Measurements from ENCODE around the gene NUCB1.
"Not testable (repeated sequence)": the region's sequence is repeated elsewhere in the genome, so short reads cannot be mapped to it uniquely, and the experiment has no call there.

The NUCB1 gene

DNA sequence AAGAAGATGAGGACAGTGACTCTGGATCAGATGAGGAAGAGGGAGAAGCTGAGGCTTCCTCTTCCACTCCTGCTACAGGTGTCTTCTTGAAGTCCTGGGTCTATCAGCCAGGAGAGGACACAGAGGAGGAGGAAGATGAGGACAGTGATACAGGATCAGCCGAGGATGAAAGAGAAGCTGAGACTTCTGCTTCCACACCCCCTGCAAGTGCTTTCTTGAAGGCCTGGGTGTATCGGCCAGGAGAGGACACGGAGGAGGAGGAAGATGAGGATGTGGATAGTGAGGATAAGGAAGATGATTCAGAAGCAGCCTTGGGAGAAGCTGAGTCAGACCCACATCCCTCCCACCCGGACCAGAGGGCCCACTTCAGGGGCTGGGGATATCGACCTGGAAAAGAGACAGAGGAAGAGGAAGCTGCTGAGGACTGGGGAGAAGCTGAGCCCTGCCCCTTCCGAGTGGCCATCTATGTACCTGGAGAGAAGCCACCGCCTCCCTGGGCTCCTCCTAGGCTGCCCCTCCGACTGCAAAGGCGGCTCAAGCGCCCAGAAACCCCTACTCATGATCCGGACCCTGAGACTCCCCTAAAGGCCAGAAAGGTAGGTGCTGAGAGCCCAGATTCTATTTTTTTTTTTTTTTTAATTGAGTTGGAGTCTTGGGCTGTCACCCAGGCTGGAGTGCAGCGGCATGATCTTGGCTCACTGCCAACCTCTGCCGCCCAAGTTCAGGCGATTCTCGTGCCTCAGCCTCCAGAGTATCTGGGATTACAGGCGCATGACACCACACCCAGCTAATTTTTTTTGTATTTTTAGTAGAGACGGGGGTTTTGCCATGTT is 25.6 kb upstream of the NUCB1 start:
- no peak for FAIRE-seq

DNA sequence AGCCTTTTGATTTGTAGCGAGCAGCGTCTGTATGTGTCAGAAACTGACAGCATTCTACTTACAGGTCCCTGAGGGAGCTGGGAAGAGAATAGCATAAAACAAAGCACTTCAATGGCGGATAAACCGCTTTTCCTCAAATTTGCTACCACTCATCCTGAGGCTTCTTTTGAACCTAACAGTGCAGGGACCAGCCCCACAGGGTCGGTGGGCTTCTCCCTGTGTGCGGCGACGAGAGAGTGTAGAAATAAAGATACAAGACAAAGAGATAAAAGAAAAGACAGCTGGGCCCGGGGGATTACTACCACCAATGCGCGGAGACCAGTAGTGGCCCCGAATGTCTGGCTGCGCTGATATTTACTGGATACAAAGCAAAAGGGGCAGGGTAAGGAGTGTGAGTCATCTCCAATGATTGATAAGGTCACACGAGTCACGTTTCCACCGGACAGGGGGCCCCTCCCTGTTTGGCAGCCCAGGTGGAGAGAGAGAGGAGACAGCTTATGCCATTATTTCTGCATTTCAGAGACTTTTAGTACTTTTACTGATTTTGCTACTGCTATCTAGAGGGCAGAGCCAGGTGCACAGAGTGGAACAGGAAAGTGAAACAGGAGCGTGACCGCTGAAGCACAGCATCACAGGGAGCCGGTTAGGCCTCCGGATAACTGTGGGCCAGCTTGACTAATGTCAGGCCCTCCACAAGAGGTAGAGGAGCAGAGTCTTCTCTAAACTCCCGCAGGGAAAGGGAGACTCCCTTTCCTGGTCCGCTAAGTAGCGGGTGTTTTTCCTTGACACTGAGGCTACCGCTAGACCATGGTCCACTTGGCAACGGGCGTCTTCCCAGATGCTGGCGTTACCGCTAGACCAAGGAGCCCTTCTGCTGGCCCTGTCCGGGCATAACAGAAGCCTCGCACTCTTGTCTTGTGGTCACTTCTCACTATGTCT is 23.8 kb upstream of the NUCB1 start:
- not testable (repeated sequence) for FAIRE-seq

- FAIRE-seq, result no peak
These were observed 22.3 kb upstream of the NUCB1 start for GRCh38 chr19:48877855-48878195.

DNA sequence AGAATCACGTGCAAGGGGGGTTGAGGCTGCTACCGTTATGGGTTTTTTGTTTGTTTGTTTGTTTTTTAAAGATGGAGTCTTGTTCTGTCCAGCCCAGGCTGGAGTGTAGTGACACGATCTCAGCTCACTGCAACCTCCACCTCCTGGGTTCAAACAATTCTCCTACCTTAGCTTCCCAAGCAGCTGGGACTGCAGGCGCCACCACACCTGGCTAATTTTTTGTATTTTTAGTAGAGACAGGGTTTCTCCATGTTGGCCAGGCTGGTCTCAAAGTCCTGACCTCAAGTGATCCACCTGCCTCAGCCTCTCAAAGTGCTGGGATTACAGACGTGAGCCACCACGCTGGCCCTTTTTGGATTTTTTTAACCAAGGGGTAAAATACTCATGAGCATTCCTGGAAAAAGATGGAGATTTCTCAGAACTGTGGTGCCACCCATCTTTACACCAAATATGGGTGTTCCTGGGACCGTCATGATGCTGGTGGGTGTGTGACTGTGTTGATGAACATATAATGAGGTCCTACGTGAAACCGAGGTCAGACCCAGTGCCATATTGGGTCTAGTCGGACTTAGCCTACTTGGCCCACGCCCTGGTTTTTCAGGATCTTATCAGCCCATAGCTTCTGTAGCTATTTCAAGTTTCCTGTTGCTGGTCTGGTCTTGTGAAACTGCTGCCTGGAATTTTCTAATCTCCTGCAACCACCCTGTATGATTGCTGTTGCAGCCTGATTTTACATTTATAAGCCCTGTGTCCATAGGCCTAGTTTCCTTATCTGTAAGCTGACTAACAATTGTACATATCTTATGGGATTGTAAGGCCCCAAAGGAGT is 21.7 kb upstream of the NUCB1 start:
- FAIRE-seq, result no peak

GRCh38 chr19:48879025-48879637 is 21.0 kb upstream of the NUCB1 start:
- FAIRE-seq, result no peak

GRCh38 chr19:48879696-48880095 is 20.4 kb upstream of the NUCB1 start:
- not testable (repeated sequence) for FAIRE-seq

GRCh38 chr19:48881741-48882657 is 18.1 kb upstream of the NUCB1 start:
- no peak for FAIRE-seq

DNA sequence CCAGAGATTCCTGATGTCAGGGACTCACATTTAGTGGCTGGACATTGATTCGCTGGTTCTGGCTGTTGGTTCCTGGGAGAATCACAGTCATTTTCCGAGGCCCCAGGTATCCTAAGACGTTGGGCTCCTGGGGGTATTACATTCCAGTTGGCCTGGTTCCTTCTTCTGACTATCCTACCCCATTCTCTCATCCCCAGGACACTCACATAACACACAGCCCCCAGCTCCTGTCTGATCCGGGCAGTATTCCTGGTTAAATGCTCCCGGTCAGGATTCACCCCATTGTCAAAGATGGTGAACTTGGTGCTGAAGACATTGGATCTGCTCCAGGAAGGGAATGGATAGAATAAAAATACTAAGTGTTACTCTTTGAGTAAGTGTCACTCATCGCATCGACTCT is 16.4 kb upstream of the NUCB1 start:
- no peak for FAIRE-seq

DNA sequence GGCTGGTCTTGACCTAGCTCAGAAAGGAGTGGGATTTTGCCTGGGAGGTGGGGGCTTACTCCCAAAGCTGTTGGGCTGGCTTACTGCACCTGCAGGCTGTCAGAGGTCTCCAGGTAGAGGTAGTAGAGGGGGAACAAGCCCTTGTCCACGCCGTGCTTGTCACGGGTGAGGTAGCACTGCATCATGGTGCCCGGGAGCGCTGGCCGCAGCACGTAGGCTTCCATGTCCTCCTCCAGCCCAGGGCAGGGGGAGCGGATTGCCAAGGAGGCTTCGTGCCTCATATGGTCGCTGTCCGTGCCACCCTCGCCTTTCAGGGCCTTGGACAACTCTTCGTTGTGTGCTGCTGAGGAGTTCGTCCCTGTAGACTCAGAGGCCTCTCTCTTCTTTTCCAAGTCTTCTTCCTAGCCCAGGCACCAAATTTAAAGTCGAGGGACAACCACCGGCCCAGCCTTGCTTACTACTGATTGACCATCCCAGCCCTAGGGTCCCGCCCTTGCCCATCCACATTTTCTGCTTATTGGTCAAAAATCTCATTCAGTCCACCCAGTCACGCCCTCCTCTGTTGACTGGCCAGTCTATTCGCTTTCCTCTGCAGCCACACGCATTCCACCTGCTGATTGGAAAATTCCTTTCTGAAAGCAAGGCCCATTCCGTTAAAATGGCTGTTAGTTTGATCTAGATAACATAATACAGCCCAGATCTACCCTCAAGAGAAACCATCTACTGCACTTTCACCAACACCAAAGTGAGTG is 12.1 kb upstream of the NUCB1 start:
- FAIRE-seq, result no peak

DNA sequence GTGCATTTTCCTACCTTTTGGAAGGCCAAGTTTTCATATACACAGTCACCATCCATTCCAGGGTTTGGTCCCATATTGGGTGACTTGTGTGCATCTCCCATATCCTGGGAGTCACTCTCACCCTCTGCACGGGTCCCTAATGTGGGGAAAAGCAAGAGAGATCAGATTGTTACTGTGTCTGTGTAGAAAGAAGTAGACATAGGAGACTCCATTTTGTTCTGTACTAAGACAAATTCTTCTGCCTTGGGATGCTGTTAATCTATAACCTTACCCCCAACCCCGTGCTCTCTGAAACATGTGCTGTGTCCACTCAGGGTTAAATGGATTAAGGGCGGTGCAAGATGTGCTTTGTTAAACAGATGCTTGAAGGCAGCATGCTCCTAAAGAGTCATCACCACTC is 10.6 kb upstream of the NUCB1 start:
- not testable (repeated sequence) for FAIRE-seq

DNA sequence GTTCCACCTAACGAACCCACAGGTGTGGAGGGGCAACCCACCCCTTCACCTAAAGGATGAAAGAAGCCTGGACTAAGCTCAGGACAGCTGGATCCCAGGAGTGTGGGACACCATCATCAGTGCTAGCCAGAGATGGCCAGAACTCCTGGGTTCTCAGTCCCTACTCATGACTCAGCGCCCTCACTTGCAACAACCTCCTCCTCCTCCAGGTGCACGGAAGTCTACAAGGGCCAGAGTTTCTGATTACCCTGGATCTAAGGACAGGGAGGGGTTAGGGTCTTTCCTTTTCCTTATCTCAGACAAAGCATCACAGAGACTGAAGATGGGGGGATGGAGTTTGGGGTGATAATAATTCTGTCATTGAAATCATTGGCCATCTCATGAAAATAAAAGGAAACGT is 9.6 kb upstream of the NUCB1 start:
- no peak for FAIRE-seq

DNA sequence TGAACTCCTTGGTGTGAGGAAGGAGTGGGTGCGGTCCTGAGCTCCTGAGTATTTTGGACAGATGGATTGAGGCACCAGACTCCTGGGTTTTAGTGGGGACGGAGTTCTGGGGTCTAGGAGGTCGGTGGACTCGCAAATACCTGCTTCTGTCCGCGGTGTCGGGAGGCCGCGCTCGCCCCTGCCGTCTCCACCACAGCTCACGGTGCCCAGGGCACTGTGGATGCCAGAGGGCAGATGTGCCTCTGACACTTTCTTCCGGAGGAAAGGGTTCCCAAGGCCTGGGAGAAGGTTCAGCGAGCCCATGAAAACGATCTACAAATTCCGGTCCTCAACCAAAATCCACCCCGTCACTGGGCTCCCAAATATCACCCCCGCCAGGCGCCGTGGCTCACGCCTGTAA is 4.9 kb upstream of the NUCB1 start:
- FAIRE-seq, result no peak

DNA sequence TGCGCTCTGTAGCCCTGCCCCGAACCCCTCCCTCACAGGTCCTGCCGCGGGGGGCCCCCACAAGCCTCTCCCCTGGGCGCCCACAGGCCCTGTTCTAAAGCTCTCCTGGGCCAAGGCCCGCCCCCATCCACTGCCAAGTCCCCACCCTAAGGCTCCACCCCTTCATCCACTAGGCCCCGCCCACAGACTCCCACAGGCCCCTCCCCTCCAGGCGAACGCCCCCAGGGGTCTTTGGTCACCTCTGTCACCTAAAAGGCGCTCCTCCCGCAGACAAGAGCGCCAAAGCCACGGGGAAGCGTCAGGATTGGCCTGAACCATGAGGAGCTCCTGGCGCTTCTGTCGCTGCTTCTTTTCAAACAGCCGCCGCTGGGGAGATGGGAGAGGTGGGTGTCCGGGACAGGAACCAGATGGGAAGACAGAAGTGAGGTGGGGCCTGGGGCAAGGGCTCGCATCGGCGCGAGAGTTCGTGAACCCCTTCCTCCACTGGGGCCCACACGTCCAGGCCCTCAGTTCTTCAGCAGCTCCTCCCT is 3.9 kb upstream of the NUCB1 start:
- FAIRE-seq, result no peak

DNA sequence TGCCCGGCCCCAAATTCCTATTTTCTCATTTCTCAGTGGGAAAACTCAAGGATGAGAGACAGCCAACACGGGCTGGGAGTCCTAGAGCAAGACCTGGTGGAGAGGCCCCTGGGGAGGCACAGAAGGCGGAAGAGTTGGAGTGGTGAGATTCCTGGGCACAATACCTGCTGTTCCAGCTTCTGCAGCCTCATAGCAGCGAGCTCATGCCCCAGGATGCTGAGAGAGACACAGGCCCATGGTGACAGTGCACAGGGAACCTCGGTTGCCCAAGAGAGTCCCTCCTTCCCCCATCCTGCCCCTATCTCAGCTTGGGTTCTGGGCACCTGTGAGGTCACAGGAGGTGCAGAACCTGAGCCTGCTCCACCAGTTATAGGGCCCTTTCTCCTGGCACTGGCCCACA is 2.9 kb upstream of the NUCB1 start:
- no peak for FAIRE-seq

GRCh38 chr19:48899386-48899749 is 744 bp upstream of the NUCB1 start:
- not testable (repeated sequence) for FAIRE-seq

DNA sequence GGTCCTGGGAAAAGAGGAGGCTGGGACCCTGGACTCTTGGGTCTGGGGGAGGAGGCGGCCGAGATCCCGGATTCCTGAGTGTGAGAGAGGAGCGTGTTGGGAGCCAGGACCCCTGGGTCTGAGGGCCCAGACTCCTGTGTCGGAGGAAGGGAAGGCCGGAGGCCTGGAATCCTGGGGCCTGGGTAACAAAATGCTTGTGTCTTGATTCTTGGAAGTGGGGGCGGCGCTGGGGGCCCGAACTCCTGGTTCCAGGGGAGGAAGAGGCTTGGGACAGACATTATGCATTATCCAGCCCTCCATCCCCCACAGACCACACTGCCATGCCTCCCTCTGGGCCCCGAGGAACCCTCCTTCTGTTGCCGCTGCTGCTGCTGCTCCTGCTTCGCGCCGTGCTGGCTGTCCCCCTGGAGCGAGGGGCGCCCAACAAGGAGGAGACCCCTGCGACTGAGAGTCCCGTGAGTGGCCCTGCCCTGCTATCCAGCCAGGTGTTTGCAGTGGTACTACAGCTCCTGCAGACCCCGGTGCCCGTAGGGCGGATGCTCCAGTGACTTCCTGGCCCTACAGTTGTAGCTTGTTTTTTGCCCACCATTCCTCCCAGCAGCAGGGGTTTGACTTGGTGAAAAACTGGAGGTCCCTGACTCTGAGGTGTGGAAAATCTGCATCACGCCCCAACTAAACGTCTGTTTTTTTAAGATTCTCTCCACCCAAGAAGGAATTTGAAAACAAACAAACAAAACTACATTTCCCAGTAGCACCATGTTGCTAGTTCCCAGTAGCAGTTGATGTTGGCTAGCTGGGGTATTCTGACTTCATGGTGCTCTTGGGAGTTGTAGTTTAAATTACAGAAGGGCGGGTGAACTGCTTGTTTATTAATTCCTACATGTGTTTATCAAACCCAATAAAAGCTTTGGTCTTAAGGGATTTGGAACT is 630 bp downstream of the NUCB1 start:
- no peak for FAIRE-seq

- not testable (repeated sequence) for FAIRE-seq
These were observed 2.2 kb downstream of the NUCB1 start for GRCh38 chr19:48902291-48902690.

GRCh38 chr19:48903788-48904187 is 3.7 kb downstream of the NUCB1 start:
- FAIRE-seq, result not testable (repeated sequence)

DNA sequence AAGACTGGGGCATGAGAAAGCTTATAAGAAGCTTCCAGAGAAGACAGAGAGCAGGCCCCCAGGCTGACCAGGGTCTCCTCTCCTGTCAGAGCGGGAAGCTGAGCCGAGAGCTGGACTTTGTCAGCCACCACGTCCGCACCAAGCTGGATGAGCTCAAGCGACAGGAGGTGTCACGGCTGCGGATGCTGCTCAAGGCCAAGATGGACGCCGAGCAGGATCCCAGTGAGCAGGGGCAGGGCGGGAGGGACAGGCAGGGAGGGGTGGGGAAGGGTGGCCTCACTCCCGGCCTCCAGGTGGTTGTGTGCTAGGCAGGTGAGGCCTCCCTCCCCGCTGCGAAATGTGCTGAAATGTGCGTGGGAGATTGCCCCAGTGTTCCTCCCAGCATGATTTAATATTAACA is 5.6 kb downstream of the NUCB1 start:
- FAIRE-seq, result no peak

Data from islet of Langerhans (tissue), 1 donor.